ENCODE data around the gene RIN3.

Gene RIN3

GRCh38 chr14:92694807-92695206 lies 181.2 kb downstream of the RIN3 start:
- TF ChIP-seq CTCF (IDR thresholded peaks at IDR 0.05; ENCODE audit: low read depth, low read length), result no peak
- TF ChIP-seq MAX (IDR thresholded peaks at IDR 0.05; ENCODE audit: low read depth, low read length), result no peak
- TF ChIP-seq MYC (IDR thresholded peaks at IDR 0.05; ENCODE audit: low read depth, low read length), result no peak
- no peak for TF ChIP-seq POLR2A (IDR thresholded peaks at IDR 0.05; ENCODE audit: extremely low read depth, insufficient read length)
- H3K4me3 ChIP-seq (ENCODE audit: low read depth, low read length), result no peak overlapping the region
- no peak for DNase-seq (ENCODE audit: low read depth)

GRCh38 chr14:92695562-92695961 lies 182.0 kb downstream of the RIN3 start:
- no peak for DNase-seq (ENCODE audit: low read depth)
- no peak overlapping the region for H3K4me3 ChIP-seq (ENCODE audit: low read depth, low read length)
- TF ChIP-seq CTCF (IDR thresholded peaks at IDR 0.05; ENCODE audit: low read depth, low read length) (no peak), MYC (IDR thresholded peaks at IDR 0.05; ENCODE audit: low read depth, low read length) (no peak), POLR2A (IDR thresholded peaks at IDR 0.05; ENCODE audit: extremely low read depth, insufficient read length) (no peak), MAX (IDR thresholded peaks at IDR 0.05; ENCODE audit: low read depth, low read length) (no peak)

- TF ChIP-seq CTCF (IDR thresholded peaks at IDR 0.05; ENCODE audit: low read depth, low read length), result no peak
- TF ChIP-seq POLR2A (IDR thresholded peaks at IDR 0.05; ENCODE audit: extremely low read depth, insufficient read length), result no peak
- no peak for TF ChIP-seq MAX (IDR thresholded peaks at IDR 0.05; ENCODE audit: low read depth, low read length)
- no peak for TF ChIP-seq MYC (IDR thresholded peaks at IDR 0.05; ENCODE audit: low read depth, low read length)
- H3K4me3 ChIP-seq (ENCODE audit: low read depth, low read length), result no peak overlapping the region
- peak; percentile 29 for DNase-seq (ENCODE audit: low read depth)
Observed at GRCh38 chr14:92696366-92696765, 182.8 kb downstream of the RIN3 start.

GRCh38 chr14:92698393-92698792 lies 184.8 kb downstream of the RIN3 start:
- TF ChIP-seq POLR2A (IDR thresholded peaks at IDR 0.05; ENCODE audit: extremely low read depth, insufficient read length) (no peak), CTCF (IDR thresholded peaks at IDR 0.05; ENCODE audit: low read depth, low read length) (no peak), MYC (IDR thresholded peaks at IDR 0.05; ENCODE audit: low read depth, low read length) (no peak), MAX (IDR thresholded peaks at IDR 0.05; ENCODE audit: low read depth, low read length) (no peak)
- DNase-seq (ENCODE audit: low read depth), result no peak

GRCh38 chr14:92701826-92702225 lies 188.2 kb downstream of the RIN3 start:
- no peak for DNase-seq (ENCODE audit: low read depth)
- TF ChIP-seq MAX (IDR thresholded peaks at IDR 0.05; ENCODE audit: low read depth, low read length) (no peak), CTCF (IDR thresholded peaks at IDR 0.05; ENCODE audit: low read depth, low read length) (no peak), POLR2A (IDR thresholded peaks at IDR 0.05; ENCODE audit: extremely low read depth, insufficient read length) (no peak), MYC (IDR thresholded peaks at IDR 0.05; ENCODE audit: low read depth, low read length) (no peak)
- H3K4me3 ChIP-seq (ENCODE audit: low read depth, low read length), result no peak overlapping the region

More at GRCh38 chr14:92698393-92698792, 184.8 kb downstream of the RIN3 start:
- H3K4me3 ChIP-seq (ENCODE audit: low read depth, low read length), result no peak overlapping the region

Measured in NB4 (cell line).